Ovary (tissue), 3 donors: Measurements from ENCODE around the gene E2F2.

Source experiments
- CTCF ChIP-seq, 3 donors: fragments of 450-650 bp in 2 of 3; fragments of 200-600 bp in 1 of 3; IDR thresholded peaks; one replicate each; pipeline versions ENCODE4 v1.5.1 to v1.8.0; 2016 to 2022; ENCODE audit warnings: antibody characterized with exemption in 3 of 3, mild to moderate bottlenecking in 1 of 3
- EP300 ChIP-seq: sonication (generic); formaldehyde crosslinking; IDR thresholded peaks from one replicate; pipeline ENCODE4 v1.6.1; 2017; ENCODE audit warnings: antibody characterized with exemption
- donor health status: DM: no; HTN: no; CAD: no.

- TF ChIP-seq CTCF (IDR thresholded peaks at IDR 0.05) (no peak), EP300 (no peak)
These were observed 43.3 kb upstream of the E2F2 start for GRCh38 chr1:23574265-23574754.
